Inferior parietal cortex (tissue), 1 donor: ENCODE measurements around the gene SPDL1.
"Not testable (repeated sequence)": the region's sequence is repeated elsewhere in the genome, so short reads cannot be mapped to it uniquely, and the experiment has no call there.

ENCODE experiments used
- DNase-seq: peaks from one replicate; pipeline ENCODE4 v3.0.0-alpha.2; 2016; ENCODE audit errors: extremely low spot score

SPDL1 gene

DNA sequence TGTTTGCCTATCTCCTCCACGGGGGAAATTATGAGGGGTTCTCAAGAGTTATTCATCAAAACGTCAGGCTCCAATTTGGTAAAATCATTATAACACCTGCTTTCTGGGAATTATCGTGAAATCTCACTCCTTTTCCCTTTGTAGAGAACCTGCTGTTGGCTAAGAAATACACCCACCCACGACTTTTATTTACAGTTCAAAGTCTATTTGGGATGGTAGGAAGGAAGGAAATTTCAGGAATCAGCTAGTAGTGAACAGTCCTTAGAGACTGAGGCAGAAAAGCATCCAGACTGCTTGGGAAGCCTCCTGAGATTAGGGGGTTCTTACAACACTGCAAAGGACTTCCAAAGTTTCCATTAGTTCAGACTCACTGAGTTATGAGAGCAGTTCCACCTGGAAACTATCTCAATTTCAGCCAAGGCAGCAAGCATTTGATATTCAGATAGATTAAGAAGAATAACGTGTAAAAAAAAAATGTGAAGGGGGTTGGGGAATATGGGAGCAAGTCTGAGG, 9.4 kb upstream of the SPDL1 start:
- DNase-seq: no peak

DNA sequence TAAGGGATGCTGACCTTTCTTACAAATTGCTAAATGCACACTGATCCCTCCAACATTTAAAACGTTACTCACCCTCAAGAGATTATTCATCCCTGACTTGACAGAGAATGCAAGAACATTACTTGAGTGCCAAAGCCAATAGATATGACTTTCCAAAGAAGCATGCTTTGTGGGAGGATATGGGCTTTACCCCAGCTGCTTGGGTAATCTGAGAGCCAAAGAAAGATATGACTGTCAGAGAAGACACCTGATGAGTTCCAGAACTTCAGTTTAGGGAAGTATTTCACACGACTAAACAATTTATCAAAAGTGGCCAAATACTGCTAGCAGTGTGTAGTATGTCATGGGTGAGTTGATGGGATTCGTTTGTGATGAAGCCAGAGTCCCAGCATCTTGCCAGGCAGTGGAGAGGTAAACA, 7.4 kb upstream of the SPDL1 start:
- no peak for DNase-seq

DNA sequence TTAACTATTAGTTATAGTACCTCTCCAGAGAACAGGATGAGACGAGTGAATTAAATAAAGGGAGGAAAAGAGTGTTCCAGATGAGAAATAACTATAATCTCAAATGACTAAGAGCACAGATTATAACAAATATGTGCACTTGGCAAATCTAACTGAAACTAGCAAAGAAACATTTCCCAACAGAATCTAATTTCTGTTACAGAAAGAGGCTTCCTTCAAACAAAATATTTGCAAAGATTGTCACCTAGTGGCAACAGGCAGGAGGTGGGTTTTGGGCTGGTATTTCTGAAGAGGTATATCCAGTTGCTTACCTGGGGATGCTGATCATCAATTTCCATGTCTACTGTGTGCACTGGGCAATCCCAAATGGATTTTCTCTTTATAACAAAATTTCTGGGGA, 5.6 kb upstream of the SPDL1 start:
- DNase-seq: no peak

DNA sequence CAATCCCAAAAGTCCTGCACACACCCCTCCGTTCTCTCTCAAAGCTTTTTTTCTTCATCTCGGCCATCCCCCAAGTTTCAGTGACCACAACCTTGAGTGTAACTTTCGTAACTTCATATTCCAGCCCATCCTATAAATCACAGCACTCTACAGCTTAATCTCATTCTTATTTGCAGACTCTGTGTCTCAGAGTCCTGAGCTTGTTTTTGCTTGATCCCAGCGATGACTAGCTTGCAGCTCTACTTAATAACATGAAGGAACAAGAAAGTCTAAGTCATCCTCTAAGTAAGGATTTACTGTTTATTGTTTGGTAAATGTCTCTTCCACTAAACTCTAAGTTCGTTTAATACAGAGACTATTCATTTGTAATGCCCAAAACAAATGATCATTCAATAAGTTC, 2.6 kb upstream of the SPDL1 start:
- no peak for DNase-seq

DNA sequence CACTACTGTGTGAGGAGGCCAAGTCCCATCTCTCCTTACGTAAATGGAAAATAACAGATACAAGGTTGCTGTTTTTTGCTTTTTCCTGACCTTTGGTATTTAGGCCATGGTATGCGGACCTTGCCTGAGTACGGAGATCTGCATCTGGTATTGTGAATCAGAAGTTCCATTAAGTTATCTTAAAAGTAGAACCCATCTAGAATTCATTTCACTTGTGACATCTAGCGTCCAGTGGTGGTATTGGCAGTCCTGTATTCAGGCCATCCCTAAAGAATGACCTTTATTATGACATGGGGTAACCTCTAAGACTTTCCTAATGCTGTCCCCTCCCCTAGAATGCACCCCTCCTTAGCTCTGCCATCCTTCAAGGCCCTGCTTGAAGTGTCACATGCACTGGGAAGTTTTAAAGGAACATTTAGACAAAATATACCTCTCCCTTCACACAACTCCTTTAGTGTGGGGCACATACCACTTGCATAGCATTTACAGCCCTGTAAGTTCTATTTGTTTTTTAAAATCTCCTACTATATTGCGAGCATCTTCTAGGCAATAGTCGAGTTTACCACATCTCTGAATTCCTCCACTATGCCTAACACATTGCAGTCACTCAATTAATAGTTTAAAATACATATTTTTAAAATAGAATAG, 1.9 kb upstream of the SPDL1 start:
- peak; percentile 78 for DNase-seq

DNA sequence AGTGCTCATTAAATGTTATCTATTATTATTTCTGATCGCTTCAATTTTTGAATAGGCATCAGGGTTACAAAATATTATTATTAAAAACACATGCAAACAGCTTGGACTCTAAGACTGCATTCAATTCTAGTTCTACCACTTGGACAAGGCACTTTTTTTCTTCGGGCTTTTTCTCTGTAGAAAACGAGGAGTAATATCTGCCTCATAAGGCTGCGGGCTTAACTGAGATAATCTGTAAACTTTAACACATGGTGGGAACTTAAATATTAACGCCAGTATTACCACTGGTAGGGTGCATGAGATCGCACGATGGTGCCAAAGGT, 511 bp upstream of the SPDL1 start:
- peak; percentile 60 for DNase-seq

DNA sequence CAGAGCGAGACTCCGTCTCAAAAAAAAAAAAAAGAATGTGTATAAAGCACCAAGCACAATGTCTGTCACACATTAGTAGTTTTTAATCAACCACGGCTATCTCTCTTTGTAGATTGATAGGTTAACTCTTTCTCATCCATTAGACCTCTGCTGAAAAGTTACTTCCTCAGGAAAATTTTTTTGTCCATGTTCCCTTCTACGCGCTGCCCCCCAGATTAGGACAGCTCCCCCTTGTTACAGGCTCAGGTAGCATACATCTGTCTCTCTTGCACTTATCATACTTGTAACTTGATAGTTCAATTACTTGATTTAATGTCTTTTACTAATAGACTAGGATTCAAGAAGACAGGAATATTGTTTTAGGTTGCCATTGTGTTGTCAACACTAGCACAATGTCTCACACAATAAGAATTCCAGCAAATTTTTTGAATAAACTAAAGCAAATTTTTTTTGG, 1.5 kb downstream of the SPDL1 start:
- no peak for DNase-seq

DNA sequence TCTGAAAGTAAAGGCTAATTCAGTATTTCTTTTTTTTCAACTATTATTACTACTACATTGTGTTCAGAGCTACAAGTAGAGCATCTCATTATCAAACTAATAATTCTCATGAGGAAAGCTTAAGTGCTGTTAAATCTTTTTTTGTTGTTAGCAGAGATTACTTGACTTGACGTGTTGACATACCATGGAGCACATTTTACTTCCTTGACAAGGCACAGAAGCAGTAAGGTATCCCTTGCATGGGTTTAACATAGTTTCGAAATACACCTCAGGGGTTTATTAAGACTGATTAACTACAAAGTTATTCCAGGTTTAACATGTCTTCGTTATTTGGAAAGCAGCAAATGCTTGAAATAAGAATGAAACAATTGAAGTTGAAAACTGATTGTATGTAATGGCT, 7.0 kb downstream of the SPDL1 start:
- no peak for DNase-seq

DNA sequence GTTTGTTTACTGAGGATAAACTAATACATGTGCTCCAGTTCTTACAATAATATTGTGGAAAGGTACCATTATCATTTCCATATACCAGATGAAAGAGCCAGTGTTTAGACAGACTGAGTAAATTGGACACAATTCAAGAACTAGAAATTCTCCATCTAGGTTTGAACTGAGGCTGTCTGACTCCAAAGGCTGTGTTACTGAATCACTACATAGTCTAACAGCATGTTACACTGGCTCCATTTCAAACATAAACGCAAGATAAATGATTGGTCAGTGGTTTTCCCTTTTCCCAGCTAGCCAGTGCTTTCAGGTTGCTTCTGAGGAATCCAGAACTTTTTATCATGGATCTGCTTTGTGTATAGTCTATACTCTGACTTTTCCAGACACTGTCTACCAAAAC, 8.1 kb downstream of the SPDL1 start:
- DNase-seq: no peak

DNA sequence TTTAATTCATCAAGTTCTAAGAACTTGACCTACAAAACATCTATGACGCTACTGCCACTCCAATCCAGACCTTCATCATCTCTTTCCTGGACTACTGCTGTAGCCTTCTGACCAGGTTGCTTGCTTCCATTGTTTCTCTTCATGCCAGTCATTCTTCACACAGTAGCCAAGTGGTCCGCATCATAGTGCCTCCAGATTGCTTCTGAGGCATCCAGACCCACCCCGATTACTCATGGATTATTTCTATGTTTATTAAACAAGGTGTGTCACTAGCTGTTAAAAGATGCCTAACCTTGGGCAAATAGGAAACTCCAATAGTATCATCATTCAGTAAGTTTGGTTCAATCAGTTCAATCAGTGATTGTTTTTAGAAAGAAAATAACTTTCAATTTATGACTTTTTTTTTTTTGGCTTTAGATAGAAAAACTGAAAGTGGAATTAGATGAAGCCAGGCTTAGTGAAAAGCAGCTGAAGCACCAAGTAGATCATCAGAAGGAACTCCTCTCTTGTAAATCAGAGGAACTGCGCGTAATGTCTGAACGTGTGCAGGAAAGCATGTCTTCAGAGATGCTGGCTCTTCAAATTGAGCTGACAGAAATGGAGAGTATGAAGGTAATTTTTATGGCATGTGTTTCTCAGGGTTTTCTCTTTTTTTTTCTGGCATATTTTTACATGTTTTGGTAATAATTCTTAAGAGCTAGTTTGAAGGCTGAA, 9.5 kb downstream of the SPDL1 start:
- DNase-seq: no peak

DNA sequence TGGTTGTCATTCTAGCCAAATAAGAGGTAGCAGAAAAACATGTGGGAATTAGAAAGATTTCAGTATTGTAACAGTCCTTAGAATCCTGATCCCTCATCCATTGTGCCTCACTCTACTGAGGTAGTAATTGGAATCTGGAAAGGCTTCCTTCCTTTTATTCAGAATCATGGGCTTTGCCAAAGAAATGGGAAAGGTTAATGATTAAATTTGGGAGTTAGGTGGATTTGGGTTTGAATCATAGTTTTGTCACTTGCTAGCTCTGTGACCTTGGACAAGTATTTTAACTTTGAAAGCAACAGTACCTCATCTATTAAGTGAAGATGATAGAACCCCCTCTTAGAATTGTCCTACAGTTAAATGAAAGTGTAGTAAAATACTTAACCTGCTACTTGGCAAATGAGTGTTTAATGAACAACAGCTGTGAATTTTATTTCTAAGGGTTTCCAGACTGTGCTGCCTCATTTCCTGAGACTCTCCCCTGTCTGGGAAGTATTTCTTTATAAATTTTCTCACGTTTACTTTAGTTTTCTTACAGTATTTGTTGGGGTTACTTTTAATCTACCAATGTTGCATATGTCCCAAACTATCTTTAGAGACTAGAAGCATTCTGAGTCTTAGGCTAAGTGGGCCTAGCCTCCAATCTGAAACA, 11.7 kb downstream of the SPDL1 start:
- no peak for DNase-seq

DNA sequence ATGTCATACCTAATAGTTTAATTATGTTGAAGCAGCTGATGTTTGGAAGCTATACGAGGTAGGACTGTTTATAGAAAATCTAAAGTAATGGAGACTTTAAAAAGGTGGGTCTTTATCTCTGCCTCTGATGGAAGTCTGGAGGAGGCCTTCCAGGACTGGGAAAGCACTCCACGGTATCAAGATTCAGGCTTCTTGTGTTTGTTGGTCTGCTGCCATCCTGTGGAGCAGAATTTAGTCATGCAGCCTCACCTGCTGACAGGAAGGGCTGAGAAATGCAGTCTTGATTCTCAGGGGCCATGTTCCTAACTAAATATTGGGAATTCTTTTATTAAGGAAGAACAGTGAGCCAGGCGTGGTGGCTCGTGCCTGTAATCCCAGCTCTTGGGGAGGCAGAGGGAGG, 15.9 kb downstream of the SPDL1 start:
- DNase-seq: no peak

DNA sequence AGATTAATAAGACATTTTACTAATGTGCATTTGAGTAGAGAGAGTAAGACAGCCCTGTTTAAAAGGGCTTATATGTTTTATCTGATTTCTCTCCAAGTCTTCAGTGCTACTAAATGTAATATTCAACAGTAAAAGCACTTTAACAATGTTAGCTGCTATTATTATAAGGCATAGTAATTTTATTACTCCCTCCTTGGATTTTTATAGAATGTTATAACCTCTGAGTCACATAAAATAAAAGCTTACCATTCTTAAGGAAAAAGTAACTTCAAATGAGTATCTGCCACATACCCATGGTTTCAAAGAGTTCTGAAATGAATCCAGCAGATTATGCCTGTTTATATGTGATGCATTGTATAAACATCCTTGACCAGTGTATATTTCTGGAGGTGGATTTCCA, 19.0 kb downstream of the SPDL1 start:
- no peak for DNase-seq

DNA sequence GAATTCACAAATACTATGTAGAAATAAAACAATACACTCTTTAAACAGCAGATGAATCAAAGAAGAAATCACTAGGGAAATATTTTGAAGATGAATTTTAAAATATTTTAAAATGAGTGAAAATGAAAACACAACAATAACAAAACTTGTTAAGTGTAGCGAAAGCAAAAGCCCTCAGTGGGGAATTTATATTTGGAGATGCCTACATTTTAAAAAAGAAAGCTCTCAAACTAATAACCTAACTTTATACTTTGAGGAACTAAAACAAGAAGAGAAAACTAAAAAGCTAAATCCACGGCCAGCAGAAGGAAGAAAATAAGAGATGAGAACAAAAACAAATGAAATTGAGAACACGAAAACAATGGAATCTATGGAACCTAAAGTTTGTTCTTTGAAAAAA, 22.7 kb downstream of the SPDL1 start:
- no peak for DNase-seq

DNA sequence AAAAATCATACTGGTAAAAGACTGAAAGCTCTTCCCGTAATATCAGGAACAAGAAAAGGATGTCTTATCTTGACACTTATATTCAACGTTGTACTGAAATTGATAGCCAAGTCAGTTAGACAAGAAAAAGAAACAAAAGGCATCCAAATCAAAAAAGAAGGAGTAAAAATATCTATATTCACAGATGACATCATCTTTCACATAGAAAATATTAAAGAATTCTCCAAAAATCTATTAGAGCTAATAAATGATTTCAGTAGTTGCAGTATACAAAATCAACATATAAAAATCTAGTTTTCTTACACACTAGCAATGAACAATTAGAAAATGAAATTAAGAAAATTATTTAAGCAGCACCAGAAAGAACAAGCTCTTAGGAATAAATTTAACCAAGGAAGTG, 24.3 kb downstream of the SPDL1 start:
- no peak for DNase-seq

DNA sequence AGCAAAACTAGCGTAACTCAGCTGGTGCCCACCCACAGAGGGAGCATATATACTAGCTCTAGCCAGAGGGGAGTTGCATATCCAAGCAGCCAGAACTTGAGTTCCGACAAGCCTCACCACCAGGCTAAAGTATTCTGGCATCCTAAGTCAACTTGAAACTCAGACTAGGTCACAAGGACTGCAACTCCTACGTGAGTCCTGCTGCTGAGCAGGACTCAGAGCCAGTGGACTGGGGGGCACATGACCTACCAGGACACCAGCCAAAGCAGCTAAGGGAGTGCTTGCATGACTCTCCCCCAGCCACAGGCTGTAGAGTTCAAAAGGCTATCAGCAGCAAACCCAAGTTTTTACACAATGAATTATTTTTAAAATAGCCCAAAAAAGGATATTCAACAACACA, 26.1 kb downstream of the SPDL1 start:
- no peak for DNase-seq

DNA sequence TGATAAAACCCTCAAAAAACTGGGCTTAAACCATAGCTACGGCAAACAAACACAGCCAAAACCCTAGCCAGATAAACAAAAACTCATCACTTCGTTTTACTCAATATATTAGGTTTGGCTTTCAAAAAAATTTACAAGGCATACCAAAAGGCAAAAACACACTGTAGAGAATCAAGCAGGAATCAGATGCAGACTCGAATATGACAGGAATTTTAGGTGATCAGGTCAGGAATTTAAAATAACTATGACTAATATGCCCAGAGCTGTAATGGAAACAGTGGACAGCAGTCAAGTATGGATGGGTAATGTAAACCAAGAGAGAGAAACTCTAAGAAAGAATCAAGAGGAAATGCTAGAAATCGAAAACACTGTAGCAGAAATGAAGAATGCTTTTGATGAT, 27.0 kb downstream of the SPDL1 start:
- DNase-seq: no peak

DNA sequence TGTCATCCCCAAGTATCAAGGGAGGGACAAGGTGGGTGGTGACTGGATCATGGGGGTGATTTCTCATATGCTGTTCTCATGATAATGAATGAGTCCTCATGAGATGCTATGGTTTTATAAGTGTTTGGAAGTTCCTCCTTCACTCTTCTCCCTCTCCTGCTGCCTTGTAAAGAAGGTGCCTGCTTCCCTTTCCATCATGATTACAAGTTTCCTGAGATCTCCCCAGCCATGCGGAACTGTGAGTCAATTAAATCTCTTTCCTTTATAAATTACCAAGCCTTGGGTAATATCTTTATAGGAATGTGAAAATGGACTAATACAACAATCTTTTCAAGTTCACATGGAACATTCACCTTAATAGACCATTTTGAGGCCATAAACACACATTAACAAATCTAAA, 32.0 kb downstream of the SPDL1 start:
- no peak for DNase-seq

DNA sequence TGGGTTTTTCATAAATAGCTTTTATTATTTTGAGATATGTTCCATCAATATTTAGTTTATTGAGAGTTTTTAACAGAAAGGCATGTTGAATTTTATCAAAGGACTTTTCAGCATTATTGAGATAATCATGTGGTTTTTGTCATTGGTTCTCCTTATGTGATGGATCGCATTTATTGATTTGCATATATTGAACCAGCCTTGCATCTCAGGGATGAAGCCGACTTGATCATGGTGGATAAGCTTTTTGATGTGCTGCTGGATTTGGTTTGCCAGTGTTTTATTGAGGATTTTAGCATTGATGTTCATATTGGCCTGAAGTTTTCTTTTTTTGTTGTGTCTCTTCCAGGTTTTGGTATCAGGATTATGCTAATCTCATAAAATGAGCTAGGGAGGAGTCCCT, 40.7 kb downstream of the SPDL1 start:
- not testable (repeated sequence) for DNase-seq

DNA sequence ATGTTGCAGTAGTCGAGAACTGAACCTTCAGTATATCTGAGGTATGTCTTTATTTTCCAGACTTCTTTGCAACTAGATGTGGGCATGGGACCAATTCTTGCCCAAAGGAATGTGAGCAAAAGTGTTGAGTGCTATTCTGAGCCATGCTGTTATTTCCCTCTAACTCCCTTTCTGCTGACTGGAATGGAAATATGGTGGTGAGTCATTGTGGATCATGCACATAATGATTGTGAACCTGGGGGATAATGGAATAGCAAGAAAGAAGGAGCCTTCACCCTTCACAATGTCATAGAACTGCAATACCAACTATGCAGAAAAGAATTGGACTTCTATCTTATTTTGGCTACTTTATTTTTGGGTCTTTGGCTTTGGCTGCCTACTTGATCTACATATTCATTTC, 43.2 kb downstream of the SPDL1 start:
- DNase-seq: peak; percentile 13

DNA sequence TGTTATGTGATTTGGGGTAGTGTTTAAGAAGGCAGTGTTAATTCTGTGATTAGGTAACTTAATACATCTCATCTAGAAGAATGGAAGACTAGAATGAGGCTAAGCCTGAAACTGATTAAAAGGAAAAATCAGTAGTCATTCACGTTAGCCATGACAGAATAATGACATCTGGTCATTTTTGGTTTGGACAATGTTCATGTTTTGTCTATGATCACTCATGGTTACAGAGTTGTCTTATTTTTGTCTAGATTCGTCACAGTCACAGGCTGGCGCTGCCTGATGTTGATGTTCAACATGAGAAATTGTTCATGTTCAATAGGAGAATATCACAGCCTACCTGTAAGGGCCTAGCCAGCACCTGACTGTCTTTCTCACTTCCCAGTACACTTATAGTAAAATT, 44.0 kb downstream of the SPDL1 start:
- no peak for DNase-seq

DNA sequence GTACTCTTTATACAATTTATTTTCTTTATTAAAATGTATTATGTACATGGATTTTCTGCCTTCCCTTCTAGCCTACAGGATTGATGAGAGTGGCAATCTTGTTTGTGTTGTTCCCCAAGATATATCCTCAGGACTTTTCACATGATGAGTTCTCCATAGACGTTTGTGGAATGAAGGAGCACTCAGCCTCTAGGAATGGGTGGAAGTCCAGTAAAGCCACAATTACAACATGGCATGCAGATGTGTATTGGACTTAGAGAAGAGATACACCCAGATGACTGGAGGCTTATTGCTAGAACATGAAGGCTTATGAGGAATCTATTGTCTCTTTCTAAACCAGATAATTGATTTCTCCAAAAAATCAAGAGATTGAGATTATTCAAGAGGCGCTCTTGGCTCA, 45.3 kb downstream of the SPDL1 start:
- no peak for DNase-seq

DNA sequence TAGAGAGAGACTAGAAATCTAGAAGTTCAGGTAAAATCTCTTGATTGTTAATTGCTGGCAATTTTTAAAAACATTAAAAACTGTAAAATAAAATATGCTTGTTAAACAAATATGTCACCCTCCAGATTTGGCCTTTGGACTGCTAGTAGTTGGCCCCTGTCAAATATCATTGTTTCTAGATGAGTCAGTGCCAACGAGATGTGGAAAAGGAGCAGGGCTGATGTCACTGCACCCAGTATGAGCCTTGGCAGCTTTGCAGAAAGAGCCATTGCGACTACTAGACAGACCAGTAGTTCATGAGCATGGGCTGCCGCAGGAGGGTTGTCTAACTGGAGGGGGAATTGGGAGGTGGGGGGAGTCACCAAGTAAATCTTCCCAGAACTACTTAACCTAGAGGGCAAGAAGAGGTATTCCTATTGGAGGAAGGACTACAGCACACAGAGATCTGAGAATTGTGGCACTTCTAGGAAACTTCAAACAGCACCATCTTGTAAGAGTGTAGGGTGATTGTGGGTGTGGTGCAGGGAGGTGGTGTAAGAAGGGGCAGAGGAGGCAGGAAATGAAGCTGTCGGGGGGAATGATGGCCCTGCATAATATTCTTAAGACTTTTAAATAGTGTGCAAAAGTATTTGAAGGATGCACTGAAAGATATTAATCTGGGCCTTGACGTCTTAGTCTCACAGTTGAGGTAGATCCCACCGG, 46.4 kb downstream of the SPDL1 start:
- no peak for DNase-seq
